Measurements from ENCODE around the gene OMG.
"Not testable (repeated sequence)": the region's sequence is repeated elsewhere in the genome, so short reads cannot be mapped to it uniquely, and the experiment has no call there.

The OMG gene

DNA sequence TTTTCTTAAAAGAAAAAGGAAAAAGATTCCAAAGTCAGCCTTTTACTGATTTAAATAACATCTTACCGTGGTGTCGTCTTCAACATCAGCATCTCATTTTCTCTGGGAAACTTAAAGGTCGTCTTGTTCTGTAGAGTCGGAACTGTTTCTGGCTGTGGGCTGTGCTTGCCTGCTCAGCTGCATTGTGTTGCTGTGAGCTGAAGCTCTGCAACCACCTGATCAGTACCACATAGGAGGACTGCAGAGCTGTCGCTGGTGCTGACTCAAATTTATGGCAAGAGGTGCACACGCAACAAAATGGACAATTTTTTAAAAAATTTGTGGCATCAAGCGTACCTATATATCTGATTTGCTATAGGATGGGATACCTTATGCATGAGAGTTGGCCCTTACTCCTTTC, at the start of gene OMG:
TSS of gene OMG (minus strand) at position 150 of the 400 bp plus-strand sequence. CDS start 908 bp downstream, outside the sequence.
- no peak for DNase-seq

GRCh38 chr17:31345191-31345747, 48.2 kb upstream of the OMG start:
- not testable (repeated sequence) for DNase-seq

GRCh38 chr17:31339906-31340661, 43.0 kb upstream of the OMG start:
- DNase-seq: peak; percentile 74

GRCh38 chr17:31329221-31329620, 32.2 kb upstream of the OMG start:
- no peak for DNase-seq

- peak; percentile 71 for DNase-seq
Observed at GRCh38 chr17:31328160-31328535, 31.1 kb upstream of the OMG start.

GRCh38 chr17:31327534-31328159, 30.6 kb upstream of the OMG start:
- DNase-seq: peak; percentile 90

GRCh38 chr17:31323551-31323950, 26.5 kb upstream of the OMG start:
- DNase-seq: no peak

- no peak for DNase-seq
Observed at GRCh38 chr17:31321966-31322365, 24.9 kb upstream of the OMG start.

DNA sequence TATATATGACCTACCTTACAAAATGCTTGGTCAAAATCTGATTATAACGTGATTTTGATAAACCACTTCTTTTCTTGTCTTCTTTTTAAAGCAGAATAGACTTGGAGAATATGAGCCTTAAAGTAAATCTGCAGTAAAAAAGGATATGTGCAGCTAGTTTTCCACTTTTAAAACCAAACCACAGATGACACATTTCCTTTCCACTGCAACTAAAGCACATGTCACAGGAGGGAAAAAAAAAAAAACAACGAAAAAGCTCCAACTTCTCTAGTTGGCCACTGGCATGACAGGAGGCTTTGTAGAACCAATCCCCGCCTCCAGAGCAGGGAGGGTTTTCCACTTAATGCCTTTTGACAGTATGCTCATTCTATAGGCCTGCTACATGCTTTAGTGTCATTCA, 24.4 kb upstream of the OMG start, which contains the start of gene EVI2A:
TSS of gene EVI2A (minus strand) at position 142 of the 400 bp plus-strand sequence. CDS start 2,609 bp downstream, outside the sequence.
- peak; percentile 81 for DNase-seq

DNA sequence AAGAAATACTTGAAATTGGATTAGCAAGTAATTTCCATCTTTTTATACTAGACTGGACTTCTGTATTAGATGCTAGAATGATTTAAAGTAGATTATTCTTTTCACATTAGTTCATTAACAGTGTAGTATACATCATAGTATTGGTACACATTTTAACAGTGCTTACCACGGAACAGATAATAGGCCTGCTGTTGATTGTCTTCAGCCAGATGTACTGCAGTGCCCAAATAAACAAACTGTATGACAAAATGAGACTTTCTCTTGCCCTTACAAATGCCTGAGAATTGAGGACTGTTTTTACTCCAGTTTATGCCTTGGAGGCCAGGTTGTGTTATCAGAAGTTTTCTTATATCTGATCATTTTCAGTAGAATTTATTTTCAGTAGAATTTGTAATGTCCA, 23.8 kb upstream of the OMG start:
- DNase-seq: no peak

DNA sequence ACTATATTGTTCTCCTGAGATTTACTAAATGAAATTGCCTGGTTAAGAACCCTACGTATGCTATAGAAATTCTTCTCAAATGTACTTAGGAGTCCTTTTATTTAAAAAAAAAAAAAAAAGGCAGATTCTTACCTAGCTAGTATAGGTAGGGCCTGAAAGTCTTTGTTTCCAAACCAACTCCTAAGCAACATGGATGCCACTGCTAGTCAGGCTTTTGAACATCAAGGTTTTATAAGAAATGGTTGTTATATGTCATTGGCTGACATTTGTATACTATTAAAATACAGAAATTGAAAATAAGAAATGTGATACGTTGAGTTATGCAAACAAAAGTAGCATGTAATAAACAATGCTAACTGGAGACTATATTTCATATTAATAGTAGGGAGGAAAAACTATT, 23.2 kb upstream of the OMG start:
- no peak for DNase-seq

DNA sequence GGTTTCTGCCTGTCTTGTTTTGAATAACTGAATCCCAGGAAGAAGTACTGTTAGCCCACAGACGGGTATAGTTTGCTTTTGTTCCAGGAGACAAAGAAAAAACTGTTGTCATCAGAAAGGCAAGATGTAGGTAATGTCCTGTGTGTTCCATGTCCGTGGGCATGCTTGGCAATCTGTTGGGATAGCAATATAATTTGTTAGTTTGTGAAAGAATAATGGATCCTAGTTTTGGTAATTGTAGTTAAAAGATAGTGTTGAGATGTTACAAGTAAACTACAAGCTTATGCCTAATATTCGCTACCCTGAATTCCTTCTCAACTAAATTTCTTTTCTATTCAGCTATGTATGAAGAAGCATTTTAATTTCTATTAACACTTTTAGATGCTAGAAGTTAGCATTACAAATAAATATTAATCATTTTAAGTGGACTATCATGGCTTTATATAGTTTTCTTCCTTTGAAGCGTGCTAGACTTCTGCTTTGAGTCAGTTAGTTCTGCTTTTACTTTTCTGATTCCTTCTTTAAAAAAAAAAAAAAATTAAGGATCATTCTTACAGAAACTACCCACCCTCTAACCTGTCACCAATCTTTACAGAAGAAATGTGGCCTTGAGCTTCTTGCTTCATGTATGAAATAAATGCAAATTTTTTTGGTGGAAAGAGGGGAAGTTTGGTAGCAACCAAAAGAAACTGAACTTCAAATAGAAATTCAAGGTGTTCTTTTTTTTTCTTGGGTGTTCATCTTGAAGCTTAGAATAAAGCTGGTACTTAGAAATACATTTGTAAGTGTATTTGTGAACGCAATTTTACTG, 22.0 kb upstream of the OMG start:
- DNase-seq: no peak

DNA sequence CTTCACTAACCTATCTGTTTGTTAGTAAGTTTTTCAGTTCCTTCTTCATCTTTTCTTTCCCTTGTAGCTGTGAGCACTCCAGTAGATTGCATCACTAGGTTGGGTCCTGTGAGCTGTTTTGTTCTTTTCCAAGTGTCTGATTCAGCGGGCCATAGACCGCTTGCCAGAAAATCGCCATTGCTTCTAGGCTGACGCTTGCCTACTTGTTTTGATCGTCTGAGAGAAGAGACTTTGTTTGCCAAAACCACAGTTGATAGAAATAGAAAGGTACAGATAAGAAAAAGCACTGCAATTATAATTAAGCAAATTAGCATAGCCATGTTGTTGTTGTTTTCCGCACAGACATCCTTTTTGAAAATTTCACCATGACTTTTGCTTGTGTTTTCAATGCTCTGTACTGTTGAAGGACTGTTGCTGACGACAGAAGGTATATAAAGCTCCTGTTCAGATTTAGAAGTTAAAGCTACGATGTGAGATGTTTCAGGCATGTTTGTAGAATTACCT, 21.3 kb upstream of the OMG start:
- peak; percentile 74 for DNase-seq

- DNase-seq: no peak
Observed at GRCh38 chr17:31314782-31315100, 17.7 kb upstream of the OMG start.

- peak; percentile 85 for DNase-seq
Observed at GRCh38 chr17:31313982-31314781, 17.1 kb upstream of the OMG start, which contains the start of gene EVI2B. TSS of gene EVI2B (minus strand) at chr17:31314054. CDS start at chr17:31305609, 8,445 bp downstream.

GRCh38 chr17:31312223-31312622, 15.2 kb upstream of the OMG start:
- DNase-seq: not testable (repeated sequence)

DNA sequence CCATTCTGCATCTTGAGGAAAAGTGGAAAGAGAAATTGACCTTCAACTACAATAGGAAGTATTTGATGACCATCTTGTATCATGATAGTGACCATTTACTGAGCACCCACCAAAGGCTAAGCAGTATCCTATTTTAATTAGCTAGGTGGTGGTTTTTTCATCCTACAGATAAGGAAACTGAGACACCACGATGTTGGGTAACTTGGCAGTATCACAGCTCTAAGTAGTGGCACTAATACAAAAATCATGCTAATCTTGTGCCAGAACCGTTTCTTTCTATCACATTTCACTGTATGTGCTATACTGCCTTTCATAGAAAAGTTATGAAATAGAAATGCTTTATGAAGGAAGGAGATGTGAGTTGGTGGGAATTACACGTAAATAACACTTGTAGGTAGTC, 14.5 kb upstream of the OMG start:
- DNase-seq: no peak

DNA sequence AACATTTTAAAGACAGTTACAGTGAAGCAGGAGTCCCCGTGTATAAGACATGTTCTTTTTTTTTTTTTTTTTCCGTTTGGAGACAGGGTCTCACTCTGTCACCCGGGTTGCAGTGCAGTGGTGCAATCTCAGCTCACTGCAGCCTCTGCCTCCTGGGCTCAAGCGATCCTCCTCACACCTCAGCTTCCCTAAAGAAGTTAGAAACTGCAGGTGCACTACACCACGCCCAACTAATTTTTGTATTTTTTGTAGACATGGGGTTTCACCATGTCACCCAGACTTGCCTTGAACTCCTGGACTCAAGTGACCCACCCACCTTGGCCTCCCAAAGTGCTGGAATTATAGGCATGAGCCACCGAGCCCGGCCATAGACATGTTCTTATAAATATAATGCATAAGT, 13.8 kb upstream of the OMG start:
- DNase-seq: no peak

DNA sequence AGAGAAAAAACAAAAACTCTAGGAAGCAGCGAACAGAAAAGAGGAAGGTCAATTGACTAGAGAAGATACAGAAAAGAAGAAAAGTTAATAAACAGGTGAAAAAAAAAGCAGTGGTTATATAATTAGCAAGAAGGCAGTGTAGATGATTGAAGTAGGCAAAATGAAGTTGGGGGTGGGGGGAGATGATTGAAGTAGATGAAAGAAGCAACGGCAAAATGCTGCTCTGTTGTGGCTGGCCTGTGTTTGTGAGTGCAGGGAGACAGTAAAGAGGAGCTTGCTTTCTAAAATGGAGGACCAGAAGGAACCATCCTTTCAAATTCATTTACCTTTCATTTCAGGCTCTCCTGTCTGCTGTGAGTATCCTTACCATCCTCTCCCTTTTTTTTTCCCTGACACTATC, 13.2 kb upstream of the OMG start:
- no peak for DNase-seq

GRCh38 chr17:31309556-31309955, 12.5 kb upstream of the OMG start:
- DNase-seq: no peak

DNA sequence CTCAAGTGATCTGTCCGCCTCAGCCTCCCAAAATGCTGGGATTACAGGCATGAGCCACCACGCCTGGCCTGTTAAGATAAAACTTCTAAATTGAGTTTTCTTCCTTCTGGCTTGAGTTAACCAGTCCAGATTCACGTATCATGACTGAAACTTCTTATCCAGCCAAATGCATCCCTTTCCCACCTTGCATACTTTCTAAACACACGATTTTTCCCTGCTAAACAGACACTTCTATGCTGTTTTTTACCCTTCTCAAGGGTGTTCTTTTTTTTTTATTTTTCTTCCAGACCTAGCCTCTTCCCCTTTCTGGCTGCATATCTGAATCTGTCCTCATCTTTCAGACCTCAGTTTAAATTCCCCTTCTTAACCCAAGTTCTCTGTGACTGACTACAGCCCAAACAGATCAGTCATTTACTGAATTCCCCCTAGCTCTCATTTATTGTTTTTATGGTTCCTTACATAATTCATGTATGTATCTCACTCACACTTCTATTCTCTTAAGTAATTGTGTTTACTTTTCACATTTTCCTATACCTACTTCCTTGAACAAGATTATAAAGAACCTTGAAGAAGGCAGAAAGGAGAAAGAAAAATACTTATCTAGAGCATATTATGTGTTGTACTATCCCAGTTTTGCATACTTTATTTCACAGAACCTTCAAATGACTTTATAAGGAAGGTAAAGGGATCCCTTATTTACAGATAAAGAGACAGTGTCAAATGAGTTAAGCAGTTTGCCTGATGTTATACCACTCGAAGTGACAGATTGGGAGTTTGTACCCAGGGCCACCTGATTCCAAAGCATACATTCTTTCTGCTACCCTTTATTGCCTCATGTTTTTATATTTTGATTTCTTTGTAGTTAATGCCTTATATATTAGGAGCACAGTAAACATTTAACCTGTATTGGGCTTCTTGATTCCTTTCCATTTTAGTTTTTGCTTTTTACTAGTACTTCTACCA, 11.6 kb upstream of the OMG start:
- no peak for DNase-seq

All from HCEC 1CT (cell line).